ENCODE results near the gene AMT.

The AMT gene

DNA sequence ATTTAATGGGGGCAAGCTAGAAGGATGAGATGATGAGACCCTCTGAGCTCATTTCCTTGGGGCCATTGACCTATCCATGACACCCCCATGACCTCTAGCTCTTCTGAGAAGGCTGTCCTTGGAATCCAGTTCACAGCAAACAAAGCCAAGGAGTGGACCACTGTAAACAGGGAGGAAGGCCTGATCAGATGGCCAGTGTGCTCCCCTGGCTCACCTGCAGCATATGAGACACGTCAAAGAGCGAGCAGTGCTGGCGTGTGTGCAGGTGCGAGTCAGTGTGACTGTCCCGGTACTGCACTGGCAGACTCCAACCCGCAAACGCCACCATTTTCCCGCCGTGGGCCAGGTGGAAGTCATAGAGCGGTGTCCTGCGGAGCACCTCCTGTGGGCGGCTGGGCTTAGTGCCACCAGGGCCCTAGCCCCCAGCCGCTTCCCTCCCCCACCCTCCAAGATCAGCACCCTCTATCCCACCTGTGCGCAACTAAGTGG is 339 bp downstream of the AMT start:
- Histone ChIP-seq H3K14ac (ENCODE audit: low read length) (peak overlapping the region; percentile 87), H3K18ac (ENCODE audit: low read length) (peak overlapping the region; percentile 69), H3K9me3 (replicated peaks in 1 of 2; ENCODE audit: control insufficient read depth in 2 of 2, insufficient read depth in 1 of 2, low read depth in 1 of 2, low read length in 2 of 2) (no peaks in the 10 kb centered on the region), H3K36me3 (replicated peaks in 1 of 2; ENCODE audit: control insufficient read depth in 2 of 2, insufficient read depth in 2 of 2, low read length in 2 of 2) (peaks cover 5 to 25% of the 10 kb centered on the region in 2 donors), H3K4ac (ENCODE audit: low read length) (no peak overlapping the region), H3K23ac (ENCODE audit: low read depth, low read length, poor library complexity) (no peak overlapping the region), H2AK5ac (ENCODE audit: low read depth, low read length) (peak overlapping the region; percentile 20), H3K4me3 (ENCODE audit: low read length in 2 of 2) (peak overlapping the region; percentile 58 to 84), H3K4me1 (ENCODE audit: control insufficient read depth in 2 of 2, insufficient read depth in 1 of 2, low read depth in 1 of 2, low read length in 2 of 2) (peaks cover 0 to 13% of the 10 kb centered on the region in 2 donors), H3K4me2 (ENCODE audit: insufficient read depth, low read length, poor library complexity, severe bottlenecking) (peak overlapping the region; percentile 59), H3K9ac (ENCODE audit: low read depth, low read length, poor library complexity) (peak overlapping the region; percentile 96), H4K8ac (ENCODE audit: low read depth, low read length) (peak overlapping the region; percentile 52), H2BK5ac (ENCODE audit: low read length) (no peak overlapping the region), H2BK15ac (ENCODE audit: low read length) (no peak overlapping the region), H2BK12ac (ENCODE audit: low read length) (no peak overlapping the region), H3K27ac (replicated peaks; ENCODE audit: low read length) (no peak overlapping the region), H4K91ac (ENCODE audit: low read depth, low read length, poor library complexity) (no peak overlapping the region), H2BK120ac (ENCODE audit: low read depth, low read length) (no peak overlapping the region), H3K79me1 (ENCODE audit: low read depth, low read length) (peaks cover 3% of the 10 kb centered on the region), H2AFZ (ENCODE audit: low read length) (peak overlapping the region; percentile 75), H3K27me3 (ENCODE audit: control insufficient read depth in 3 of 3, insufficient read depth in 3 of 3, low read depth in 1 of 3, low read length in 3 of 3) (no peaks in the 10 kb centered on the region)
- DNase-seq (ENCODE audit: low spot score): no peak
- no CpG with 5 or more reads among the region's 14 CpGs for WGBS, 2 donors (ENCODE audit: extremely low coverage in 2 of 2, insufficient read length in 2 of 2, insufficient replicate concordance in 1 of 2)

DNA sequence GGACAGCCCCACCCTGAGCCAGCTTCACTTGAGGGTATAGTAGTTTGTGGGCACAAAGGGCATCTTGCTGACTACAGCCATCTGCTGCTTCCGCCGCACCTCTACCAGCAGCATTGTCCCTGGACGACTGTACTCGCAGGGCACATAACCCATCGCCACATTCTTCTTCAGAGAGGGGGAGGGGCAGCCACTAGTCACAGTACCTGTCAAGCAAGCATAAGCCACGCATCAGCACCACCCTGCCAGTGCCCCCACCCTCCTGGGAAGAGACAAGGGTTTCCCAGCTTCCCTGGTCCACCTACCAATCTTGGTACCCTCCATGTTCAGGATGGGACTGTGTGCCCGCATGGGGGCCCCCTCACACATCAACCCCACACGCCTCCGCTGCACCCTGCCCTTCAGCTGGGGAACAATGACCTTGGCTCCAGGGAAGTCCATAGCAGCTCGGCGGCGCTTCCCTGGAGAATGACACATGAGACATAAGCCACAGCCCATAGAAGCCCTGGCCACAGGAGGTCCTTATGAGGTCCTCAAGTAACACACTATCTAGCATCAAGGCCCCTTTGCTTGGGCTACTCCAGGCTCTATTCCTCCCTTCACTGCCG is 4.7 kb downstream of the AMT start:
- Histone ChIP-seq H3K9me3 (replicated peaks in 1 of 2; ENCODE audit: control insufficient read depth in 2 of 2, insufficient read depth in 1 of 2, low read depth in 1 of 2, low read length in 2 of 2) (no peaks in the 10 kb centered on the region), H3K9ac (ENCODE audit: low read depth, low read length, poor library complexity) (no peak overlapping the region), H2AFZ (ENCODE audit: low read length) (no peak overlapping the region), H3K4ac (ENCODE audit: low read length) (no peak overlapping the region), H2BK12ac (ENCODE audit: low read length) (no peak overlapping the region), H3K18ac (ENCODE audit: low read length) (no peak overlapping the region), H4K8ac (ENCODE audit: low read depth, low read length) (no peak overlapping the region), H3K23ac (ENCODE audit: low read depth, low read length, poor library complexity) (no peak overlapping the region), H3K79me1 (ENCODE audit: low read depth, low read length) (peaks cover 5% of the 10 kb centered on the region), H3K27me3 (ENCODE audit: control insufficient read depth in 3 of 3, insufficient read depth in 3 of 3, low read depth in 1 of 3, low read length in 3 of 3) (no peaks in the 10 kb centered on the region), H4K91ac (ENCODE audit: low read depth, low read length, poor library complexity) (no peak overlapping the region), H2BK120ac (ENCODE audit: low read depth, low read length) (no peak overlapping the region), H2BK5ac (ENCODE audit: low read length) (no peak overlapping the region), H3K27ac (replicated peaks; ENCODE audit: low read length) (no peak overlapping the region), H3K14ac (ENCODE audit: low read length) (no peak overlapping the region), H2BK15ac (ENCODE audit: low read length) (no peak overlapping the region), H3K36me3 (replicated peaks in 1 of 2; ENCODE audit: control insufficient read depth in 2 of 2, insufficient read depth in 2 of 2, low read length in 2 of 2) (peaks cover 2 to 28% of the 10 kb centered on the region in 2 donors), H3K4me3 (ENCODE audit: low read length in 2 of 2) (no peak overlapping the region), H2AK5ac (ENCODE audit: low read depth, low read length) (no peak overlapping the region), H3K4me2 (ENCODE audit: insufficient read depth, low read length, poor library complexity, severe bottlenecking) (no peak overlapping the region), H3K4me1 (ENCODE audit: control insufficient read depth in 2 of 2, insufficient read depth in 1 of 2, low read depth in 1 of 2, low read length in 2 of 2) (peaks cover 3 to 12% of the 10 kb centered on the region in 2 donors)
- WGBS, 2 donors (ENCODE audit: extremely low coverage in 2 of 2, insufficient read length in 2 of 2, insufficient replicate concordance in 1 of 2): no CpG with 5 or more reads among the region's 13 CpGs
- DNase-seq (ENCODE audit: low spot score): no peak

DNA sequence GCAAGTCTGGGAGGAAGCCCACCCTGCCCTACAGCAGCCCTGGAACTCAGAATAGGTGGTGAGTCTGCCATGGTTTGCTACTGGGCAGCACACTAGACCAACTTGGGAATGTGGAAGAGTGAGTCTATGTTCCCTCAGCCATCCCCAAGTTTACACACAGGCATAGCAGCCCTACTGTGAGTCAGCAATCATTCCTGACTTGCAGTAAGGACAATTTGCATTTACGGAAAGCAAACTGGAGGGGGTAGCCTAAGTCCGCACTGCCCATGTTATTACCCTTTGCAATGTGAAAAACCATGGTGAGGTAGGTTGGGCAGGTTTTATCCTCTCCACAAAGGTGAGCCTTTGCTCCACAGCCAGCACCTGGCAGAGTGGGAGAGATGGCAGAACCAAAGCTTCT is 5.4 kb downstream of the AMT start:
- Histone ChIP-seq H3K4ac (ENCODE audit: low read length) (no peak overlapping the region), H3K4me3 (ENCODE audit: low read length in 2 of 2) (no peak overlapping the region), H4K8ac (ENCODE audit: low read depth, low read length) (no peak overlapping the region), H3K27ac (replicated peaks; ENCODE audit: low read length) (no peak overlapping the region), H2AK5ac (ENCODE audit: low read depth, low read length) (no peak overlapping the region), H3K9ac (ENCODE audit: low read depth, low read length, poor library complexity) (no peak overlapping the region), H2BK5ac (ENCODE audit: low read length) (no peak overlapping the region), H4K91ac (ENCODE audit: low read depth, low read length, poor library complexity) (no peak overlapping the region), H2BK12ac (ENCODE audit: low read length) (no peak overlapping the region), H3K23ac (ENCODE audit: low read depth, low read length, poor library complexity) (no peak overlapping the region), H2BK15ac (ENCODE audit: low read length) (no peak overlapping the region), H2AFZ (ENCODE audit: low read length) (no peak overlapping the region), H3K27me3 (ENCODE audit: control insufficient read depth in 3 of 3, insufficient read depth in 3 of 3, low read depth in 1 of 3, low read length in 3 of 3) (no peaks in the 10 kb centered on the region), H3K18ac (ENCODE audit: low read length) (no peak overlapping the region), H3K4me1 (ENCODE audit: control insufficient read depth in 2 of 2, insufficient read depth in 1 of 2, low read depth in 1 of 2, low read length in 2 of 2) (peaks cover 3 to 13% of the 10 kb centered on the region in 2 donors), H3K14ac (ENCODE audit: low read length) (no peak overlapping the region), H2BK120ac (ENCODE audit: low read depth, low read length) (no peak overlapping the region), H3K36me3 (replicated peaks in 1 of 2; ENCODE audit: control insufficient read depth in 2 of 2, insufficient read depth in 2 of 2, low read length in 2 of 2) (peaks cover 2 to 28% of the 10 kb centered on the region in 2 donors), H3K4me2 (ENCODE audit: insufficient read depth, low read length, poor library complexity, severe bottlenecking) (no peak overlapping the region), H3K79me1 (ENCODE audit: low read depth, low read length) (peaks cover 8% of the 10 kb centered on the region), H3K9me3 (replicated peaks in 1 of 2; ENCODE audit: control insufficient read depth in 2 of 2, insufficient read depth in 1 of 2, low read depth in 1 of 2, low read length in 2 of 2) (no peaks in the 10 kb centered on the region)
- no CpG with 5 or more reads among the region's 2 CpGs for WGBS, 2 donors (ENCODE audit: extremely low coverage in 2 of 2, insufficient read length in 2 of 2, insufficient replicate concordance in 1 of 2)
- no peak for DNase-seq (ENCODE audit: low spot score)

- H3K36me3 ChIP-seq (replicated peaks in 1 of 2; ENCODE audit: control insufficient read depth in 2 of 2, insufficient read depth in 2 of 2, low read length in 2 of 2): peaks cover 2 to 28% of the 10 kb centered on the region in 2 donors
- H3K4me2 ChIP-seq (ENCODE audit: insufficient read depth, low read length, poor library complexity, severe bottlenecking): no peak overlapping the region
- H3K27ac ChIP-seq (replicated peaks; ENCODE audit: low read length): no peak overlapping the region
- no peak overlapping the region for H2BK120ac ChIP-seq (ENCODE audit: low read depth, low read length)
- no peak overlapping the region for H2BK5ac ChIP-seq (ENCODE audit: low read length)
- H3K23ac ChIP-seq (ENCODE audit: low read depth, low read length, poor library complexity): no peak overlapping the region
- H4K91ac ChIP-seq (ENCODE audit: low read depth, low read length, poor library complexity): no peak overlapping the region
- H3K4me3 ChIP-seq (ENCODE audit: low read length in 2 of 2): no peak overlapping the region
- no peak overlapping the region for H3K9ac ChIP-seq (ENCODE audit: low read depth, low read length, poor library complexity)
- peaks cover 3 to 7% of the 10 kb centered on the region in 2 donors for H3K4me1 ChIP-seq (ENCODE audit: control insufficient read depth in 2 of 2, insufficient read depth in 1 of 2, low read depth in 1 of 2, low read length in 2 of 2)
- H3K4ac ChIP-seq (ENCODE audit: low read length): no peak overlapping the region
- no peaks in the 10 kb centered on the region for H3K9me3 ChIP-seq (replicated peaks in 1 of 2; ENCODE audit: control insufficient read depth in 2 of 2, insufficient read depth in 1 of 2, low read depth in 1 of 2, low read length in 2 of 2)
- no peak overlapping the region for H2AK5ac ChIP-seq (ENCODE audit: low read depth, low read length)
- DNase-seq (ENCODE audit: low spot score): no peak
- H2BK12ac ChIP-seq (ENCODE audit: low read length): no peak overlapping the region
- H3K18ac ChIP-seq (ENCODE audit: low read length): no peak overlapping the region
- H3K79me1 ChIP-seq (ENCODE audit: low read depth, low read length): peaks cover 8% of the 10 kb centered on the region
- no peak overlapping the region for H3K14ac ChIP-seq (ENCODE audit: low read length)
- no peak overlapping the region for H2AFZ ChIP-seq (ENCODE audit: low read length)
- no peak overlapping the region for H4K8ac ChIP-seq (ENCODE audit: low read depth, low read length)
- H3K27me3 ChIP-seq (ENCODE audit: control insufficient read depth in 3 of 3, insufficient read depth in 3 of 3, low read depth in 1 of 3, low read length in 3 of 3): no peaks in the 10 kb centered on the region
- WGBS, 2 donors (ENCODE audit: extremely low coverage in 2 of 2, insufficient read length in 2 of 2, insufficient replicate concordance in 1 of 2): no CpG with 5 or more reads among the region's 4 CpGs
- no peak overlapping the region for H2BK15ac ChIP-seq (ENCODE audit: low read length)
Measured at GRCh38 chr3:49415931-49416601, 6.2 kb downstream of the AMT start.

All from neuronal stem cell (in vitro differentiated cells).